ENCODE measurements around the gene SMIM29. TPM values are rescaled to one million over a fixed set of nuclear protein-coding genes. Genes with fewer than 3 reads are reported as not detected.

SMIM29 gene
- total RNA-seq, 2 donors from 2014 or later = 7.2 to 7.9 TPM

GRCh38 chr6:34284563-34285447 lies 36.0 kb upstream of the SMIM29 start:
- TF ChIP-seq CTCF (conservative IDR thresholded peaks at IDR 0.05) = no peak
- Histone ChIP-seq H3K9me3 (ENCODE audit: control insufficient read depth, low read length) (no peaks in the 10 kb centered on the region), H3K4me1 (ENCODE audit: control insufficient read depth, insufficient read depth, low read length) (no peaks in the 10 kb centered on the region), H3K27me3 (ENCODE audit: control insufficient read depth, insufficient read depth, low read length, poor library complexity, severe bottlenecking) (no peaks in the 10 kb centered on the region), H3K9ac (ENCODE audit: extremely low read depth, low read length, poor library complexity, severe bottlenecking) (no peak overlapping the region), H3K4me3 (ENCODE audit: low read length) (no peak overlapping the region), H3K36me3 (ENCODE audit: control insufficient read depth, insufficient read depth, low read length) (peaks cover 57% of the 10 kb centered on the region), H3K27ac (ENCODE audit: low read depth, low read length) (no peak overlapping the region)
- Mint-ChIP-seq H3K9me3 (no peaks in the 10 kb centered on the region), H3K27me3 (ENCODE audit: insufficient read depth) (no peaks in the 10 kb centered on the region), H3K4me1 (no peaks in the 10 kb centered on the region), H3K27ac (no peak overlapping the region), H3K36me3 (ENCODE audit: low read depth) (peaks cover 38% of the 10 kb centered on the region), H3K4me3 (no peak overlapping the region)
- 95 to 100% methylated on average over 1 to 3 of the region's 4 CpGs for WGBS, 2 experiments (ENCODE audit: insufficient coverage in 1 of 2, insufficient read length in 1 of 2)
- DNase-seq = no peak

GRCh38 chr6:34281702-34282334 lies 33.0 kb upstream of the SMIM29 start:
- Mint-ChIP-seq H3K27me3 (ENCODE audit: insufficient read depth) (no peaks in the 10 kb centered on the region), H3K27ac (no peak overlapping the region), H3K4me1 (no peaks in the 10 kb centered on the region), H3K36me3 (ENCODE audit: low read depth) (peaks cover 36% of the 10 kb centered on the region), H3K4me3 (no peak overlapping the region), H3K9me3 (no peaks in the 10 kb centered on the region)
- no peak for DNase-seq
- H3K9ac ChIP-seq (ENCODE audit: extremely low read depth, low read length, poor library complexity, severe bottlenecking) = no peak overlapping the region
- no peaks in the 10 kb centered on the region for H3K27me3 ChIP-seq (ENCODE audit: control insufficient read depth, insufficient read depth, low read length, poor library complexity, severe bottlenecking)
- 87 to 92% methylated on average over 5 to 6 of the region's 6 CpGs for WGBS, 2 experiments (ENCODE audit: insufficient coverage in 1 of 2, insufficient read length in 1 of 2)
- H3K4me3 ChIP-seq (ENCODE audit: low read length) = no peak overlapping the region
- H3K36me3 ChIP-seq (ENCODE audit: control insufficient read depth, insufficient read depth, low read length) = peaks cover 44% of the 10 kb centered on the region
- no peak for TF ChIP-seq CTCF (conservative IDR thresholded peaks at IDR 0.05)
- no peaks in the 10 kb centered on the region for H3K4me1 ChIP-seq (ENCODE audit: control insufficient read depth, insufficient read depth, low read length)
- H3K9me3 ChIP-seq (ENCODE audit: control insufficient read depth, low read length) = no peaks in the 10 kb centered on the region
- no peak overlapping the region for H3K27ac ChIP-seq (ENCODE audit: low read depth, low read length)

GRCh38 chr6:34280216-34280615 lies 31.4 kb upstream of the SMIM29 start:
- no peaks in the 10 kb centered on the region for H3K27me3 Mint-ChIP-seq (ENCODE audit: insufficient read depth)
- H3K27ac ChIP-seq (ENCODE audit: low read depth, low read length) = no peak overlapping the region

More at GRCh38 chr6:34280216-34280615, 31.4 kb upstream of the SMIM29 start:
- WGBS, 2 experiments (ENCODE audit: insufficient coverage in 1 of 2, insufficient read length in 1 of 2) = 93 to 100% methylated on average over 1 to 4 of the region's 4 CpGs
- Histone ChIP-seq H3K9me3 (ENCODE audit: control insufficient read depth, low read length) (no peaks in the 10 kb centered on the region), H3K4me1 (ENCODE audit: control insufficient read depth, insufficient read depth, low read length) (no peaks in the 10 kb centered on the region), H3K9ac (ENCODE audit: extremely low read depth, low read length, poor library complexity, severe bottlenecking) (no peak overlapping the region), H3K36me3 (ENCODE audit: control insufficient read depth, insufficient read depth, low read length) (peaks cover 33% of the 10 kb centered on the region), H3K27me3 (ENCODE audit: control insufficient read depth, insufficient read depth, low read length, poor library complexity, severe bottlenecking) (no peaks in the 10 kb centered on the region), H3K4me3 (ENCODE audit: low read length) (no peak overlapping the region)
- peaks cover 3% of the 10 kb centered on the region for H3K4me1 Mint-ChIP-seq
- no peak overlapping the region for H3K4me3 Mint-ChIP-seq
- peaks cover 27% of the 10 kb centered on the region for H3K36me3 Mint-ChIP-seq (ENCODE audit: low read depth)
- no peak overlapping the region for H3K27ac Mint-ChIP-seq
- no peak for TF ChIP-seq CTCF (conservative IDR thresholded peaks at IDR 0.05)
- DNase-seq = no peak
- H3K9me3 Mint-ChIP-seq = no peaks in the 10 kb centered on the region
